Thymus (tissue), 11 donors: ENCODE results near the gene VEGFC. TPM values are rescaled to one million over a fixed set of nuclear protein-coding genes. Genes with fewer than 3 reads are reported as not detected.

Source experiments
- DNase-seq, 9 donors: peaks; one replicate each; pipeline ENCODE4 v3.0.0-alpha.2; 2013; ENCODE audit warnings: low spot score in 9 of 9, low read depth in 6 of 9, missing footprints in 1 of 9
- H3K27ac ChIP-seq, 2 donors: one replicate each; pipeline ENCODE4 v1.5.1; 2013; ENCODE audit warnings: control low read depth in 1 of 2, low read depth in 1 of 2, low read length in 1 of 2, mild to moderate bottlenecking in 1 of 2, moderate library complexity in 1 of 2
- H3K27me3 ChIP-seq, 2 donors: one replicate each; pipeline ENCODE4 v1.5.1; 2013; ENCODE audit warnings: low read length in 1 of 2; ENCODE audit not compliant: control insufficient read depth in 2 of 2, insufficient read depth in 1 of 2
- H3K36me3 ChIP-seq, 2 donors: one replicate each; pipeline ENCODE4 v1.5.1; 2013; ENCODE audit warnings: low read length in 1 of 2, mild to moderate bottlenecking in 1 of 2, moderate library complexity in 1 of 2; ENCODE audit not compliant: control insufficient read depth in 2 of 2, insufficient read depth in 2 of 2
- H3K4me1 ChIP-seq, 2 donors: one replicate each; pipeline ENCODE4 v1.5.1; 2013; ENCODE audit warnings: low read length in 2 of 2; ENCODE audit not compliant: control insufficient read depth in 2 of 2, insufficient read depth in 2 of 2
- H3K4me3 ChIP-seq, 2 donors: one replicate each; pipeline ENCODE4 v1.5.1; 2013; ENCODE audit warnings: low read length in 2 of 2, control low read depth in 1 of 2, mild to moderate bottlenecking in 1 of 2
- H3K9me3 ChIP-seq, 2 donors: one replicate each; pipeline ENCODE4 v1.5.1; 2013; ENCODE audit warnings: low read length in 1 of 2, mild to moderate bottlenecking in 1 of 2; ENCODE audit not compliant: control insufficient read depth in 2 of 2, insufficient read depth in 1 of 2
- WGBS: extraction: QIAGEN DNeasy Blood & Tissue Kit; methylation state at CpG from one replicate; pipeline ENCODE4 v1.1.7; 2013; 5-methylcytosine and 5-hydroxymethylcytosine counted together
- polyA plus RNA-seq: library from polyadenylated mRNA; stranded (reverse); fragments of 200-250 nt; gene quantifications from one replicate; pipeline ENCODE4 v1.2.3, GENCODE V29; 2013
- total RNA-seq: library from RNA; stranded (reverse); fragments of 120-200 nt; gene quantifications from one replicate; pipeline ENCODE4 v1.2.4, GENCODE V29; 2013
- donor health status: healthy.

VEGFC gene
- total and polyA plus RNA-seq, 2 donors, result 1.3 to 3.3 TPM

GRCh38 chr4:176778491-176778890 is 14.2 kb downstream of the VEGFC start:
- Histone ChIP-seq H3K9me3 (no peaks in the 10 kb centered on the region), H3K4me3 (no peak overlapping the region), H3K27ac (no peak overlapping the region), H3K4me1 (no peaks in the 10 kb centered on the region), H3K36me3 (no peaks in the 10 kb centered on the region), H3K27me3 (no peaks in the 10 kb centered on the region)
- WGBS, result 89% methylated on average over 4 of the region's 4 CpGs
- no peak for DNase-seq

DNA sequence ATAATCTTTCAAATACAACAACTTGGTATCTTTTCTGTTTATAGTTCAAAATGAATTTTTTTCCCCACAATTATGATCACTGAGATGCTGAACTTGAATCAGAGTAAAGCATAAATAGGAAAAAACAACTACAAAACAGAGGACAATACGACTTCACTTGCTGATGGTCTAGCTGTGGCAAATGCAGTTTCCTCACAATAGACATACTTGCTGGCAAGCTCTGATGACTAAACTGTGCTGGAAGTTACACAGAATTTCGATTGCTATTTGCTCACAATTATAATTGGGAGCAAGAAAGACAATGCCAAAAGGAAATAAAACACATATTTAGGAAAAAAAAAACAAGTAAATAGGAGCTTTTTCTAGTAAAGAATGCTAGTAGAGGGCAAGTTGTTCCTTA is 14.7 kb downstream of the VEGFC start:
- Histone ChIP-seq H3K36me3 (no peaks in the 10 kb centered on the region), H3K9me3 (no peaks in the 10 kb centered on the region), H3K4me1 (no peaks in the 10 kb centered on the region), H3K4me3 (no peak overlapping the region), H3K27ac (no peak overlapping the region), H3K27me3 (no peaks in the 10 kb centered on the region)
- no peak for DNase-seq
- 69% methylated on average over 2 of the region's 2 CpGs for WGBS

DNA sequence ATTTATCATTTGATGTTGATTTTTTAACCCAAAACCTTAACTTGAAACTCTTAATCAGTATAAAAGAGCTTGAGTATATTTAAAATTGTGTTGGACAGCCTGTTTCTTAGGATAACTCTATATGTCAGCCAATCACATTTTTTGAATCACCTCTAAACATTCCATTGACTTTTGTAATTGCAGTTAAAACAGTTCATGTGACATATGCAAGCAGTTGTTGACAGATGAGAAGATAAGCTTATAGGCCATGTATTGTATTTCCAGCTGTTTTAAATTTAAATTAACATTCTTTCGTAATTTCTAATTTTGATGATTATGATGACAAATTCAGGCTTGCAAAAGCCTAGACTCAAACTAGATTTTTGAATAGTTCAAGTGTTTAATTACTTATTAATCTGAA is 17.4 kb downstream of the VEGFC start:
- Histone ChIP-seq H3K27ac (no peak overlapping the region), H3K4me3 (no peak overlapping the region), H3K4me1 (no peaks in the 10 kb centered on the region), H3K36me3 (no peaks in the 10 kb centered on the region), H3K27me3 (no peaks in the 10 kb centered on the region), H3K9me3 (no peaks in the 10 kb centered on the region)
- WGBS, result 96% methylated on average over 1 of the region's 1 CpG
- no peak for DNase-seq

- H3K4me3 ChIP-seq, result no peak overlapping the region
- no peaks in the 10 kb centered on the region for H3K9me3 ChIP-seq
- no peaks in the 10 kb centered on the region for H3K36me3 ChIP-seq
- no peak overlapping the region for H3K27ac ChIP-seq
- no peaks in the 10 kb centered on the region for H3K27me3 ChIP-seq
- no peak for DNase-seq
- 82% methylated on average over 4 of the region's 4 CpGs for WGBS
- no peaks in the 10 kb centered on the region for H3K4me1 ChIP-seq
Observed at GRCh38 chr4:176774852-176775251, 17.9 kb downstream of the VEGFC start.

GRCh38 chr4:176769514-176769913 is 23.2 kb downstream of the VEGFC start:
- H3K4me1 ChIP-seq, result no peaks in the 10 kb centered on the region
- WGBS, result 73% methylated on average over 2 of the region's 2 CpGs
- no peaks in the 10 kb centered on the region for H3K36me3 ChIP-seq
- DNase-seq, result no peak
- no peaks in the 10 kb centered on the region for H3K27me3 ChIP-seq
- no peak overlapping the region for H3K4me3 ChIP-seq
- no peaks in the 10 kb centered on the region for H3K9me3 ChIP-seq
- H3K27ac ChIP-seq, result no peak overlapping the region

DNA sequence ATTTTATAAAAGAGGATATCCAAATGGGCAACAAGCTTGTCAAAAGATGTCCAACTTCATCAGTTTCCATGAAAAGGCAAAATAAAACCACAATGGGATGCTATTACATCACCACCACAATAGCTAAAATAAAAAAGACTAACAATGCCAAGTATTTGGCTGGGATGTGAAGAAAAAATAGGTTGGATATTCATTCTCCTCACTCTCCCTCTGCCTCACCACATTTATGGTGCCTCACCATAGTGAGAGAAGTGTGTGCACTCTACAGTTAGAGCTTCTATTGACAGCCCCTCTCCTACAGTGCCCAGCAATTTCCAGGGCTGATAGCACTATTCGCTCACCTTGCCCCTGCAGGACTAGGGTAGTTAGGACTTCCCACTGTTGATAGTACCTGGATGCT is 25.5 kb downstream of the VEGFC start:
- Histone ChIP-seq H3K27ac (no peak overlapping the region), H3K36me3 (no peaks in the 10 kb centered on the region), H3K27me3 (no peaks in the 10 kb centered on the region), H3K9me3 (no peaks in the 10 kb centered on the region), H3K4me3 (no peak overlapping the region), H3K4me1 (no peaks in the 10 kb centered on the region)
- WGBS, result 94% methylated on average over 1 of the region's 1 CpG
- no peak for DNase-seq

- Histone ChIP-seq H3K4me3 (no peak overlapping the region), H3K27ac (no peak overlapping the region), H3K27me3 (no peaks in the 10 kb centered on the region), H3K36me3 (no peaks in the 10 kb centered on the region), H3K4me1 (no peaks in the 10 kb centered on the region), H3K9me3 (no peaks in the 10 kb centered on the region)
- no peak for DNase-seq
- WGBS, result 93% methylated on average over 3 of the region's 3 CpGs
Observed at GRCh38 chr4:176762661-176763308, 29.9 kb downstream of the VEGFC start.

- H3K27me3 ChIP-seq, result no peaks in the 10 kb centered on the region
- DNase-seq, result no peak
- H3K9me3 ChIP-seq, result no peaks in the 10 kb centered on the region
- H3K4me1 ChIP-seq, result no peaks in the 10 kb centered on the region
- no peak overlapping the region for H3K4me3 ChIP-seq
- WGBS, result 94% methylated on average over 3 of the region's 3 CpGs
- H3K36me3 ChIP-seq, result no peaks in the 10 kb centered on the region
- no peak overlapping the region for H3K27ac ChIP-seq
Observed at GRCh38 chr4:176761872-176762271, 30.9 kb downstream of the VEGFC start.

DNA sequence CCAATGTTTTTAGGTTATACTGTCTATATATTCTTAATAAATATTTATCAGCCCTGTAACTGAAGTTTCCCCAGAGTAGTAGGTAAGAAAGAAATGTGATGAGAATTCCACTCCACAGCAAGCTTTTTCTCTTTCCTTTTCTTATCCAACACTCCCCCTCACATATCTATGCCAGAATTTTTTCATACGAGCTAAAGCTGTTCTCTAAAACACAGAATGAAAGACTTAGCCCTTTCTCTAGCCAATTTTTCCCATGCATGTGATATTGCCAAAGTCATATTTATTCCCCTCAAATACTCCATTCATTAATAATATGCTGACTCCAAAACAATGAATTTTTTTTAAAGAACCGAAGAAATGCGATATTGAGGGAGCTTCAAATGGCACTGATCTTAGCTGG is 32.3 kb downstream of the VEGFC start:
- no peaks in the 10 kb centered on the region for H3K27me3 ChIP-seq
- DNase-seq, result no peak
- 90% methylated on average over 3 of the region's 3 CpGs for WGBS
- no peak overlapping the region for H3K4me3 ChIP-seq
- H3K4me1 ChIP-seq, result no peaks in the 10 kb centered on the region
- H3K36me3 ChIP-seq, result no peaks in the 10 kb centered on the region
- H3K27ac ChIP-seq, result no peak overlapping the region
- H3K9me3 ChIP-seq, result no peaks in the 10 kb centered on the region

DNA sequence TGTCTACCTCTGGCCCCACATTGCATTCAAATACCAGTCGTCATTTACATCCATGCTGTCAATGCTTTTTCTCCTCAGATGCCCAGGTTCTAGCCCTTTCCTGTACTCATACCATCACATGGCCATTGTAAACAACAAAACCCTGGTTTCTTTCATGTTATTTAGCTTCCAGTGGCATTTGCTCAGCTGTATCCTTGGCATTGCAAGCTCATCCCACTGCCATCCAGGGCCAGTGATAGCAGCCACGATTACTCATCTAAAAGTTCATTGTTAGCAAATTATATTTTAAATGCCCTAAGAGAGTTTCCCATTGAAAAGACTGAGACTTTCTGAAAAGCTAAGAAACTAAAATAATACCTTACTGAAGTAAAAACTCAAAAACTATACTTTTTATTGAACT is 34.0 kb downstream of the VEGFC start:
- WGBS, result 96% methylated on average over 2 of the region's 2 CpGs
- DNase-seq, result no peak
- no peaks in the 10 kb centered on the region for H3K4me1 ChIP-seq
- H3K36me3 ChIP-seq, result no peaks in the 10 kb centered on the region
- H3K4me3 ChIP-seq, result no peak overlapping the region
- no peaks in the 10 kb centered on the region for H3K9me3 ChIP-seq
- H3K27ac ChIP-seq, result no peak overlapping the region
- H3K27me3 ChIP-seq, result no peaks in the 10 kb centered on the region
